Measurements from ENCODE around the gene CEP112.

Gene CEP112

DNA sequence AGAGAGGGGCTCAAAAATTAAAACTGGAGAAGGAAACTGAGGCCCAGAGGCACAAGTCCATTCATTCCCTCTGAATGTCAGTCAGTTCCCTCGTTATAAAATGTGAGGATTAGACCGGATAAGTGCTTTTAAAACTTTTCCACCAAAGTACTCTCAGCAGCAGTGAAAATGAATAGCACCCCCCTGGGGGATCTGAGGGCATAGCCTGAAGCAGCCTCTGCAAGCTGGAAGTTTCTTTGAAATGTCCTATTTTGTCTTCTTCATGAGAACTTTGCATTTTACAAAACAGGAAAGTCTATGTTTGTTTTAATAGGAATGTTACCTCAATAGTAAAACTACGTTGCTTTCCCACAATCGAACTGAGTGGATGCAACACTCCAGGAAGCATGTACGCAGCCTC is 273.0 kb downstream of the CEP112 start:
- DNase-seq: no peak

DNA sequence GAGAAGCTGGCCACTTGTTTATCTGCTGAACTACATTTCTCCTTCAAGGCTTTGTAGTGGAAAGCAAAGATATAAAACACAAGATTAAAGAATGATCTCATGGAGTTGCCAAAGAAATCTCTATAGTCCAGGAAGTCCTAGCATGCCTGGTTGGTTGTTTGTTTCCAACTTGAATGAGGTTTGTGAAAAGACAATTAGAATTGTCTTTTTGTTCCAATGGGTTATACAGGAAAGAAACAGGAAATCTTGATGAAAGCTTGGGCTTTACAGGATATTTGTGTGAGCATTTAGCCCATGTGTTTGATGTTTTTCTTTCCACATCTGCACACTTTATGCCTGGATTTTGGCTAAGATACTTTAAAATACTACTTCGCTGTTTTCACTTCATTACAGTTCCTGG is 273.4 kb downstream of the CEP112 start:
- no peak for DNase-seq

DNA sequence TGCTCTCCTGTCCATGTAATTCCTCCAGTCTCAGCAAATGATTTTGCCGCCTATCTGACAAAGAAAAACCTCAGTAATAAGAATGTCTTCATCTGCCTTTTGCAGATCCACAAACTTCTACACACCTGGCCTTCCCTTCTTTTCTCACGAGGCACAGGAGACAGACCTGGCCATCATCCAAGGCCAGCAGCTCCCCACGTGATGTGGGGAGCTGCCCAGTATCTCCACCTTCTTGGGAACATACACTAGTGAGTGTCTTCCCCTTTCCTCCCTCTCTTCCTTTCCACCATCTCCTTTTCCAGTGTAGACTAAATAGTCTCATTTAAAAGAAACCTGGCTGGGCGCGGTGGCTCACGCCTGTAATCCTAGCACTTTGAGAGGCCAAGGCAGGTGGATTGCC is 274.4 kb downstream of the CEP112 start:
- DNase-seq: no peak

DNA sequence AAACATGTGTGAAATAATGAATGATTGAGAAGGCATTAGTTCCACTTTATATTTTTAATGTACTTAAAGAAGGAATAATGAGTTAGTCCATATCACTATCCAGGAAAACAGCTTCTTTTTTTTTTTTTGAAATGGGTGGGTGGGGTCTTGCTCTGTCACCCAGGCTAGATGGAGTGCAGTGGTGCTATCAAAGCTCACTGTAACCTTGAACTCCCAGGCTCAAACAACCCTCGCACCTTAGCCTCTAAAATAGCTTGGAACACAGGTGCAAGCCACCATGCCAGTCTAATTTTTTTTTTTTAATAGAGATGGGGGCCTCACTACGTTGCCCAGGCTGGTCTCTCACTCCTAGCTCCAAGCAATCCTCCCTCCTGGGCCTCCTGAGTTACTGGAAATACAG is 275.5 kb downstream of the CEP112 start:
- no peak for DNase-seq

DNA sequence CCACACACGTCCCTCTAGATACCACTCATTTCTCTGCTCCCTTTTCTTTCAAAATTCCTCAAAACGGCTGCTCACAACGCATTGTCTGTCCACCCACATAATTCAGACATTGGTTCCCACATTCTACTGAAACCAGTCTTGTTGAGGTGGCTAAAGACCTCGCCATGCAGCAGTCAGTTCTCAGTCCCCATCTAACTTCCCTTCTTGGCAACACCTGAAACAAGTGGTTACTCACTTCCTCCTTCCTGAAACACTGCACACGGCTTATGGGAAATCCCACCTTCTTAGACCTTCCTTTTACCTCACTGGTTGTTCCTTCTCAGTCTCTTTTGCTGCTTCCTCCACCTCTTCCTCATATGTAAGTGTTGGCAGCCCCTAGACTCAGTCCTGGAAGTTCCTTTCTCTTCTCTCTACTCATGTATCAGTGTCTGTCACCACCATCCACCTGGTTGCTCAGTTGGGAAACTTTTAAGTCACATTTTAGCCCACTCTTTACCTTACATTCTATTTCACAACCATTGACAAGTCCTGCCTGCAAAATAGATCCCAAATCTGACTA is 277.1 kb downstream of the CEP112 start:
- DNase-seq: no peak

DNA sequence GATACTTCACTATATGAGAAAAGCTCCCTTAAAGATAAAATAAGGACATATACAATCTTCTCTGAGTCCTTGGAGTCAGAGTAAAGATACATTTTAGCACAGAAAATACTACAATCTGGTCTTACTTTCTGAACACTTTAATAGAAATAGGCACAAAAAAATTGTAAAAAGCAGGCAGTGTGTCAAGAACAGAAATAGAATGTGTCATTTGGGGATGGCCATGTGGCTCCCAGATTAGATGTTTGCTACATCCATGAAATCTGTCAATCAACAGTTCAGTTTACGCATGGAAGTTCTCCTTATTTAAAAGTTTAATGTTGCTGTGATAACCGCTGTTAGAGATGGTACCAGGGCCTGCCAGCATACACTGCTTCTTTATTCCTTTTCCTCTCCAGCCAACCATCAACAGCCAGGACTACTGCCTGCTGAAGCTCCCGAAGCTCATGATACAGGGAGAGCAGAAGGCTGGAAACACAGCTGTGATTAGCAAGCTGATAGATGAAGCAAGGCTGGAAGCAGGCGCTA is 278.5 kb downstream of the CEP112 start:
- DNase-seq: no peak

DNA sequence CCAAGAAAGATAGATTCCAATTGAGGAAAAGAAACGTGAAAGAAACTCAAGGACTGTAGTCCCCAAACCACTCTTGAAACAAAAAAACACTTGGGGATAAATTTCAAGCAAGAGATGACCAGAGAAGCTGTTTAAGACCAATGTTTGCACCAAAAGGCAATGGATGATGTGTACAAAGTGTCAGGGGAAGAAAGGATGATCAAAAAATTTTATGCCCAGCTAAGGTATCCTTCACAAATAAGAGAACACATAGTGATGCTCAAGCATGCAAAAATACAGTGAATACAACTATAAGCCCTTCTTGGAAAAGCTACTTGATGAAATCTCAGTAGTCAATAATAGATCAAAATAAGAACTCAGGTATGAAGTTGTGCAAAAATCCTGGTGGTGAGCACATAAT is 281.1 kb downstream of the CEP112 start:
- no peak for DNase-seq

DNA sequence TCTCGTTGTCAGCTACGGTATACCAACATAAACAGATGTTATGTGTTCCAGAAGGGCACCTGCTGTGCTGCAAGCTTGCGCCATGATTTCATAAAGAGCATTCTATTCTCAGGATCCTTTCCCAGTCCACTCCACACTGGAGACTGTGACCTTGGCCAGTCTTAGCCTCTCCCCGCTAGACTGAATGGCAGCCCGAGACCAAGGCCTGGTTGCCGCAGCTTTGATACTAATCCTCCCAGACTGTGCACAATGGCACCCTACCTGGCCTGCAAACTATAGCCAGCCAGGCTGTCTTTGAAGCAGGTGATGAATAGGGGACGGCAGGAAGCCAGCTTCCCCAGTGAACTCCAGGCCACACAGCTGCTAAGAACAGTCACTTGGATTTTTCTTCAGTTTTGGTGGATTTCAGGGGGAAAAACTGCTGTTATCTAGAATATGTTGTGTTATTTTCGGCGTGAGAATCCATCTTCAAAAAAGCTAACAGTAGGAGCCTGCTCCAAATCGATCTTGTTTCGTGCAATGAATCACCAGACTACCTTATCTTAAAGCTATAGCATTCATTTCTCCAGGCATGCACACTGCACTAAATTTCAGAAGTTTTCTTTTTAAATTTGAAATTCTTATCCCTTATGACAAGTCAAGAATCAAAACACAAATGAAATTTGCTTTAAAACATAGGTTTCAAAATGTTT is 289.0 kb downstream of the CEP112 start:
- no peak for DNase-seq

DNA sequence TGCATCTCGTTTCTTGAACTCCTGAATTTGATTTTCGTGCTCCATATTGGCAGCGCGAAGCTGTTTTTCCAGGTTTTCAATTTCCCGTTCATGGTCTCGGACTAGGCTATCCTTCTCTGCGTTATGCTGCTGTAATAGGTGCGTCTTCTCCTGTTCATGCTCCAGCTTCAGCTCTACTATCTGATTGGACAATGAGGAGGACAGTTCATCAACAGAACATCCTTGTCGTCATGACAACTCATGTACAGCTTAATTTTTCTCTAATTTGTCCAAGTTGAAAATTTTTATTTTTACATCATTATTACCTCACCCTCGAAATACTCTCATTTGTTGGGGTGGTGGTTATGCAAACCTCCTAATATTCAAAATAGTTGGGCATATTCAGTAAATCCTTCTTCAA is 289.8 kb downstream of the CEP112 start:
- no peak for DNase-seq

DNA sequence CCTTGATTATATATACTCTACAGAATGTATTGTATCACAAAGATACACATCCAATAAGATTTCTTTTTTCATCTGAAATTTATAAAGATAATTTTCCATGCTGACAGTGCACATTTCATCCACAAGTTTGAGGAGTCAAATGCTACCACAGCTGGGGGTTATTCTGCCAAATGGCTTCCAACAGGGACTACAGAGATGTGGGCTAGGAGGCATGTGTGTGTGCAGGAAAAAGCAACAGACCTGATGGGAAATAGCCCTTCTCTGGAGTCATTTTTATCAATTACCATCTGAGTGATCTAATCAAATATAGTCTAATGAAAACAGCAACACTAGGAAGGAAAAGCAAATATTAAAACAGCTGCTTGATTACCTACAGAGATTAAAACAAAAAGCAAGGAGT is 290.5 kb downstream of the CEP112 start:
- DNase-seq: no peak

DNA sequence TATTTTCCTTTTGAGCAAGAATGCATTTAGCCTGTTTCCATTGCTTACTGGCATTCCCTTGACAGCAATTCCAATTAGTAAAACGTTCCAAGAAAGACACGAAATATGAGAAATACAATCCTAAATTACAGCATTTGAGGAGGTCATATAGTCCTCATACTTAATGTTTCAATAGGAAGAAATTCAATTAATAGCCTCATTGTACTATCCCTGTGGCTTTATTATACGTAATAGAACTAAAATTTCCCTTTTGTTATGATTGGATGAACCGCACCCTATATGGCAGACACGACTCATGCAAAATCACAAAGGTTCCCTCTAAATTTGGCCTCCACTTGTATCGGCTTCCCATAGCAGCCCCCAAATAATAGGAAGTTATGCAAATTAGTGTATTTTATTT is 291.7 kb downstream of the CEP112 start:
- DNase-seq: no peak

DNA sequence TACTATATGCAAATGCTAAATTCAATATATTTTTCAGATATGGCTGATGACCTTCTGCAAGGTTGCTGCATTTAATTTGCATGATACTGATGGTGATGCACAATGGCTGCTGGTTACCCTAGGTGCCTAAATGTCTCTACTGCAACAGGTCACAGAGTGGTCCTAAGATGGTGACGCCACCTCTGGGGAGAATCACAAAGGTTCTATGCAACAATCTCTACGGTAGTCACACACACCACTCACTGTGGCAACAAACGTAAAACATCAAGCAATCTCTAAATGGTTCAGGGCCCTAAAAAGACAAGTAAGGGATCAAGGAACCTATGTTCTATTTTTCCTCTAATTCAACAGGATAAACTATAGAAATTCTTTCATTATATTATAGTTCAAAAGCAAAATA is 293.3 kb downstream of the CEP112 start:
- no peak for DNase-seq

DNA sequence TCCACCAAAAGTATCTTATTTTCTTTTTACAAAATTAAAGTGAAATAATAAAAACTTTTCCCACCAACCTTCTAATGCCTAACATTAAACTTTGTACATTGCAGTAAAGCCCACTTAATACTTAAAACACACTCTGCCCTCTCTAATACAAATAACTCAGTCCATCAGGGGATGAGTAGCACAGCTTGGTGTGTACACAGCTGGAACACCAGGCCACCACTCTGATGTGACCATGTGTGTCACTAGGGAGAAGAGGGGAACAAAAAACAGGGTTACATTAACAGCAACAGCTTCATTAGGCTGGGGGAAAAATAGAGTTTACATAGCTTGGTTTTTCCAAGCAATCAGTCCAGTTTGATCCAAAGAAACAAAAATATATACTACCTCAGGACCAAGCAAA is 295.0 kb downstream of the CEP112 start:
- no peak for DNase-seq

DNA sequence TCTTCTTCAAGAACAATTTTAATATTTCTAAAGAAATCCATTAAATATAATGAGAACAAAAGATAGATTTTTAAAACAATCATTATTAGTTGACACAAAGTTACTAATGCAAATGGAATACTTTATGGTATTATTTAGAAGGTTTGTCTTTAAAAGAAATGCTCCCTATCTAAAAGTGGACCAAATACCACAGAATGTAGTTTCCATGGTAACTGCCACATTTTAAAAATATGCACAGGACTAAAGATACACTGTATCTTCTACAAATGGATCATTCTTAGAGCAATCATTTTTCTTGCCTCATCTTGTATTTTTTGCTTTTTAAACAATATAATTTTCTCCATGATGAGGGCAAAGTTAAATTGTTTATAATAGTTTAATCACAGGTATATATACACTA is 296.0 kb downstream of the CEP112 start:
- no peak for DNase-seq

DNA sequence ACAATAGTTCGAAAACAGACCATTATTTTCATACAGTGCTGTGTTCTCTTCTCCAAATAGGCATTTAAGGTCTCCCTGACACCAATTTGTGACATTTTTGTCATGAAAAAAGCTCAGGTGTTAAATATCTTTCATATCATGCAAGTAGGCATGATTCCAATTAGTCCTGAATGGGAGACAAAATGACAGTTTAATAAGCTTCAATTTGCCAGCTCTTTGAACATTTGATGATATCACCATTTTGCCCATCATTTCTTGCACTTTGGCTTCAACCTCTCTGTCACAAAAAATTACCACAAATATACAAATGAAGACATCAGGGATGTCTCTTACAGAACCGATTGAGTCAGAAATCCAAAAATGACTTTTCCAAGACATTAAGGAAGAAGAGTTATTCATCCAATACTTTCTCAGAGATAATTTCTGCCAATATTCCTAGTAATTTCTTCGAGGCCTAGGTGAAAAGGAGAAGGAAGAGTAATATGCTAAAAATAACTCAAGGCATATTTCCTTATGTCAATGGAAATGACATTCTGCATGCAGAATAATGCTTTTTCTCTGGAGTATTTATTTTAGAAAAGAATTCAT is 298.1 kb downstream of the CEP112 start:
- no peak for DNase-seq

DNA sequence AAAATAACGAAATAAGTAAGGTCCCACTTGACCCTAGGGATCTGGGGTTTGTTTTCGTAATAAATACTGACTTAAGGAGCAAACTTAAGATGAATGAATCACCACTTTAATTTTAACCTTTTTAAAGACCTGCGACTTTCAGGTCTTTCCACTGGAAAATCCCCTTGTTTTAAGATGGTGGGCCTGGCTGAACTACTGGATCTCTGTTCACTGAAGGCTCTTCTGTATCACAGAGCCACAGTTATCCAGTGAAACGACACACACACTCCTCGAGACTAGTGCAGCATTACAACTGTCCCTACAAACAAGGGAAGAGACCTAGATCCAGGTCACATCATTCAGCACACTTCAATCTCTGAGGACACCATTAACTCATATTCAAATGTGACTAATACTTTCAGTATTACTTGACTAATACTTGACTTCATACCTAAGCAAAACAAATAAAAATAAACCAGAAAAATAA is 299.0 kb downstream of the CEP112 start:
- no peak for DNase-seq

DNA sequence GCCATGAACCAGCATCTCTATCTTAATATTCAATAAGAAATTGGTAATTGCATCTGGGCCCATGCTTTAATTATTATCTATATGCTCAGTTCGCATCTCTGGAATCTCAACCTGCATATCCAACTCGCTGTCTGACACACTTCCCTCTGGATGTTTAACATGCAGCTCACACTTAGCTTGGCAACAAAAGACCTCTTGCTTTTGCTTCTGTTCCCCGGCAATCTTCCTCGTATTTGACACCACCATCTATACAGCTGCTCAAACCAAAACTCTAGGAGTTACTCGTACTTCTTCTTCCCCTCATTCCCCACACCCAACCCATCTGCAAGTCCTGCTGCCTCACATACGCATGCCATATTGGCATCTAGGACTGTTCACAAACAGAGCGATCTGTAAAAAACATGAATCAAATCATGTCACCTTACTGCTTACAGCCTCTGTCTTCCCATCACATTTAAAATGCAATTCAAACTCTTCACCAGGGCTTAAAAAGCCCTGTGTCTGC is 300.6 kb downstream of the CEP112 start:
- no peak for DNase-seq

DNA sequence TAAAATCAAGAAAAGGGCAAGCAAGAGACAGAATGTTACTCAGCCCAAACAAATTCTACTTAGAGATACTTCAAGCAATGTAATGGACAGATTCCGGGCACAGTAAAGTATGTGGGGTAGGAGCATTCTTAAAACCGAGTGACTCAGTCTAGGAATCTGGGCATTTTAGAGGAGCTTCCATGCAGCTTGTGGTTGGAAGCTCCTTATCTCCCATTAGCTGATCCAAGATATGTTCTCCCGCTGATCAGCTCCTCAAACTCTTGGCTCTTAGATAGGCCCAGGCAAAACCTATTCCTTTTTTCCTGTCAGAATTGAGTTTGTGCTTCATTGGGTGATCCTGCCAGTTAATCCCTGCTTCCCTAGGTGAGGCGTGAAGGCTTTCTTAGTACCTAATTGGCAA is 303.3 kb downstream of the CEP112 start:
- no peak for DNase-seq

DNA sequence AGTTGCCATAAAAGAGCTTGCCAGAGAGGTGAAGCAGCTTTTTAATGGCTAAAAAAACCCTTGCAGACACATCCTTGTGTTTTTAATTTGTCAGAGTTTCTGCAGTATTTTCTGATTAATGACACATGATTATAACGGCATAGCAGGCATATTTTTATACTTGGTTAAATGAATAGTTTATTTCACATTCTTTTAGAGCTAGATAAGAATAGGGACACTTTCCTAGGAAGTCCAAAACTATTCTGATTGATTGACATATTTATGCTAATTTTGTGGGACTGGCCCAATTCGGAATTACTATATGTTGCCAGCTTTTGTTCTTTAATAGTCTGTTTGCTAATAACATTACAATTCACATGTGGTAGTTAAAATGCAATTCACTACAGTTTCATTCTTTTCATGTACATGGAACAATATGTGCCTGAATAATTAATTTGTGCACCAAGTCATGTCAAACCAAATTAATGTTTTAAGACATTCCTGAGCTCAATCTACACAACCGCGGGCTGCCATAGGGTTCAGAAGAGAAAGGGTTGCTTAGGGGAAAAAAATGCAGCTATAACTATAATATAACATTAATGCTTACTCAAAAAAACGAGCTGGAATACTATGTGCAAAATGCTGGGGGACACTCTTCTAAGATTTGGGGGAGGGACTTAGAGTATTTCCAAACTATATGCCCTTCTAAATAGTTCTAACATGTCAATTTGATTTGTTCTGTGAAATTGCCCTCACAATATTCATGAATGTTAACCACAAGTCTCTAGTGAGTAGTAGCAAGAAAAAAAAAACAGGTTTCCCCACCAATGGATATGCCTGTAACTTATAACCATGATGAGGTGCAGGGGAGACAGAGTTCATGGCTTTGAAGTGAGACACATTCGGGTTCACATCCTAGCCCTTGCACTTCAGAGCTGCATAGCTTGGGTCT is 305.4 kb downstream of the CEP112 start:
- DNase-seq: no peak

DNA sequence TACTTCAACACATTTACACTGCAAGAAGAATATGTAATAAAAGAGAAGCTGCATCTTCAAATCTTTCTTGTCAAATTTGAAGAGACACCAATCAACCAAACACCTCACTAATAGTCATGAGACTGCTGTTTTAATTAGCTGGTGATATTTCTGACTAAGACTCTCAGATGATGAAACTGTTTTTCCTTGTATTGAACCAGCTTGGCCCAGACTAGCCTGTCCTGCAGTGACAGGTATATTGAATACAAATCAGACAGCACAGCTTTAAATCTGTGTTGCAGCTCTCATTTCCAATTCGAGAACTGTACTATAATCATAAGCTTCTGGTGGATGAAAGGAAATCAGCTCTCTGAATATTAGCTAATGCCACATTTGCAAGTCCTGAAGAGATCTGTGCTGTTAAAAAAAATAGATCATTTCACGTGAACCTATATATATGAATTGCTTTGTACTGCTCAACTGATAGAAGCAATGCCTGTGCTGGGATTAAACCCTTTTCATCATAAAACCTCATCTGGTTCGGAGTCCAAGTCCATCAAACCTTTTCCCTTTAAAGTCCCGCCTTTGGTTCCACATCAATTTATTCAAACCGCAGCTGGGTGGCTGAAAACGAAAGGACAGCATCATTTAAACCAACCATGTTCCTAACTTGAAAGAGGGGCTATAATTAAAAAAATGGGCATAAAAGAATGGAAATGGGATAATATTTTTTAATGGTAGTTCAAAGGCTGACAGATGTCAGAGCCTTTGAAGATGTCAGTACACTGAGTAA is 306.2 kb downstream of the CEP112 start:
- no peak for DNase-seq

DNA sequence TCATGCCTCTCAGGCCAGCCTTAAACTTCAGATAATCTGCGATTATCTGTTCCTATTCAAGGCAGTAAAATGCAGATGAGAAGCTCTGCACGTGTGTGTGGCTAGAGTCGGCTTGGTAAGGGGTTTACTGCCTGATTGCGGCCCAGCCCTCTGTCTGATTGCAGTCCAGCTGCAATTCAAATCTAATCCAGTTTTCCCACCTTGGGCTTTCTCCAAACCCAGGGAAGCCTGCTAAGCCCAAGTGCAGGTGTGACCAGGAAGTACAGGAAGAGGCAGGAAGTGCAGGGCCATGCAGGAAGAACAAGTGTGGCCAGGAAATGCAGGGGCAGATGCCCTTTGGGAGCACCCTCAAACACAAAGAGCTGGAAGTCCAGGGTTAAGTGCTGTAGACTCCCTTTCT is 314.9 kb downstream of the CEP112 start:
- DNase-seq: no peak

DNA sequence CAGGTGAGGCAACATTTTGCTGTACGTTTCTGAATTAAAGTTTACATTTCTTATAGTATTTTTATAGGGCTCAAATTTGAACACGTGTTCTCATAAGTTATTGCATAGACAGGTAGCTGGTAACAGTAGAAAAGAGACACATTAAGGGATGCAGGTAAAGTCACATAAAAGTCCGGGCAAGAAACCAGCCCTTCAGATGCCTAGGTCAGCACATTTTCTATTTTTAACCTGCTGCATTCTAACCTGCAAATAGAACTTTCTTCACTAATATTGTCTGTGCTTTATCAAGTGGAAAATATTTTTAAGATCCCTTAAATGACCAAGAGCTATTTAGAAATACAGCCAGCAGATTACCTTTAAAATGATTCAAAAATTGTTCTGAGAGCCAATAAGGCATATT is 323.1 kb downstream of the CEP112 start:
- no peak for DNase-seq
